Caco-2 (cell line): ENCODE measurements around the gene GRB10. TPM values are rescaled to one million over a fixed set of nuclear protein-coding genes. Genes with fewer than 3 reads are reported as not detected.

Source experiments
- BruUV-seq: library from RNA; stranded (reverse); fragments of 400-500 nt; replicated peaks from 2 replicates; lab custom pipeline; 2021; lab: Mats Ljungman, UMichigan
- CTCF ChIA-PET: fragments of 300-600 bp; sonication (Branson Sonifier 250); formaldehyde crosslinking; loops from one replicate; lab custom pipeline; 2022; ENCODE audit warnings: antibody characterized with exemption; lab: Charles Lee
- POLR2A ChIA-PET: fragments of 300-600 bp; sonication (Branson Sonifier 250); formaldehyde crosslinking; loops from one replicate; lab custom pipeline; 2022; ENCODE audit warnings: antibody characterized with exemption; lab: Charles Lee
- DNase-seq, 2 experiments: peaks; one replicate each; pipeline versions ENCODE4 v3.0.0 to v3.0.0-alpha.2; 2020 to 2022
- H3K27me3 ChIP-seq: replicated peaks from 2 replicates; pipeline ENCODE4 v1.6.0; 2011; ENCODE audit warnings: low read length; ENCODE audit not compliant: control insufficient read depth, insufficient read depth
- H3K36me3 ChIP-seq: 2 replicates; pipeline ENCODE4 v1.5.1; 2011; ENCODE audit warnings: low read length; ENCODE audit not compliant: control insufficient read depth, insufficient read depth
- H3K4me1 ChIP-seq: fragments of 250-450 bp; sonication (Bioruptor Pico); 2 replicates; pipeline ENCODE4 v1.5.1; 2020; ENCODE audit warnings: mild to moderate bottlenecking
- H3K4me3 ChIP-seq: 2 replicates; pipeline ENCODE4 v1.5.1; 2011; ENCODE audit warnings: low read depth, mild to moderate bottlenecking, control low read depth, low read length
- H3K9me3 ChIP-seq: fragments of 250-450 bp; sonication (Bioruptor Pico); 2 replicates; pipeline ENCODE4 v1.5.1; 2020; ENCODE audit warnings: mild to moderate bottlenecking, moderate library complexity
- H3K27ac Mint-ChIP-seq: one replicate; pipeline ENCODE4 v1.8.0; 2022; ENCODE audit warnings: mixed read lengths; ENCODE audit not compliant: unreplicated experiment
- H3K27me3 Mint-ChIP-seq: one replicate; pipeline ENCODE4 v1.8.0; 2022; ENCODE audit warnings: mixed read lengths; ENCODE audit not compliant: insufficient read depth, unreplicated experiment
- H3K36me3 Mint-ChIP-seq: one replicate; pipeline ENCODE4 v1.8.0; 2022; ENCODE audit warnings: mild to moderate bottlenecking, mixed read lengths; ENCODE audit not compliant: insufficient read depth, unreplicated experiment
- H3K4me1 Mint-ChIP-seq: one replicate; pipeline ENCODE4 v1.8.0; 2022; ENCODE audit warnings: low read depth, mixed read lengths; ENCODE audit not compliant: unreplicated experiment
- H3K4me3 Mint-ChIP-seq: one replicate; pipeline ENCODE4 v1.8.0; 2022; ENCODE audit warnings: mild to moderate bottlenecking, moderate library complexity, mixed read lengths; ENCODE audit not compliant: unreplicated experiment
- H3K9me3 Mint-ChIP-seq: one replicate; pipeline ENCODE4 v1.8.0; 2022; ENCODE audit warnings: mixed read lengths; ENCODE audit not compliant: unreplicated experiment
- CTCF ChIP-seq, 2 experiments: fragments of 200-600 bp in 1 of 2; IDR thresholded peaks; 1 replicate in 1 of 2; 2 replicates in 1 of 2; pipeline versions ENCODE4 v1.5.1 to v1.8.0; 2011 to 2022; ENCODE audit warnings: antibody characterized with exemption in 1 of 2, control low read depth in 1 of 2, inconsistent platforms in 1 of 2, low read depth in 1 of 2, low read length in 1 of 2, mild to moderate bottlenecking in 1 of 2, moderate library complexity in 1 of 2; ENCODE audit not compliant: insufficient read depth in 1 of 2, severe bottlenecking in 1 of 2, unreplicated experiment in 1 of 2
- intact Hi-C: fragments of 100-400 bp; cut with micrococcal nuclease; formaldehyde crosslinking; loops from one replicate; pipeline ENCODE4 v1.10.0; 2022; ENCODE audit not compliant: unreplicated experiment
- total RNA-seq: library from RNA; stranded (reverse); gene quantifications from 2 replicates; pipeline ENCODE4 v1.2.3, GENCODE V29; 2022

The GRB10 gene
- total RNA-seq, 1 experiment from 2014 or later: 79.3 TPM

- BruUV-seq: no TSS peak
- TF ChIP-seq CTCF (IDR thresholded peaks at IDR 0.05; ENCODE audit: insufficient read depth in 1 of 2, low read depth in 1 of 2, low read length in 1 of 2, severe bottlenecking in 1 of 2, unreplicated experiment in 1 of 2): no peak
- H3K27me3 Mint-ChIP-seq: no peaks in the 10 kb centered on the region
- peaks cover 19% of the 10 kb centered on the region for H3K4me1 Mint-ChIP-seq
- no peaks in the 10 kb centered on the region for H3K9me3 ChIP-seq
- H3K36me3 ChIP-seq: no peaks in the 10 kb centered on the region
- no peaks in the 10 kb centered on the region for H3K27me3 ChIP-seq
- H3K4me3 Mint-ChIP-seq: no peak overlapping the region
- ChIA-PET POLR2A (no interaction called here), CTCF (interaction anchor here (0.6 kb wide), 1 partner anchor 568 kb away, joined by 3 read pairs; no protein-coding TSS in a partner anchor)
- H3K4me1 ChIP-seq: no peaks in the 10 kb centered on the region; the same call in 1 of the 2 replicates
- intact Hi-C loops: no loop called here
- H3K27ac Mint-ChIP-seq: no peak overlapping the region
- no peak for DNase-seq
- H3K4me3 ChIP-seq: no peak overlapping the region
- no peaks in the 10 kb centered on the region for H3K9me3 Mint-ChIP-seq
- peaks cover 6% of the 10 kb centered on the region for H3K36me3 Mint-ChIP-seq
Measured at GRCh38 chr7:50757703-50758390, 24.8 kb downstream of the GRB10 start.

GRCh38 chr7:50756180-50756579 is 26.5 kb downstream of the GRB10 start:
- no peak overlapping the region for H3K4me3 ChIP-seq
- no peak for DNase-seq
- H3K9me3 ChIP-seq: no peaks in the 10 kb centered on the region
- no peaks in the 10 kb centered on the region; the same call in 1 of the 2 replicates for H3K4me1 ChIP-seq
- Mint-ChIP-seq H3K36me3 (peaks cover 6% of the 10 kb centered on the region), H3K9me3 (no peaks in the 10 kb centered on the region), H3K27ac (no peak overlapping the region), H3K27me3 (no peaks in the 10 kb centered on the region), H3K4me3 (no peak overlapping the region), H3K4me1 (peaks cover 19% of the 10 kb centered on the region)
- POLR2A ChIA-PET: no interaction called here
- no peak for TF ChIP-seq CTCF (IDR thresholded peaks at IDR 0.05; ENCODE audit: insufficient read depth in 1 of 2, low read depth in 1 of 2, low read length in 1 of 2, severe bottlenecking in 1 of 2, unreplicated experiment in 1 of 2)
- intact Hi-C loops: no loop called here
- H3K36me3 ChIP-seq: no peaks in the 10 kb centered on the region
- BruUV-seq: no TSS peak
- H3K27me3 ChIP-seq: no peaks in the 10 kb centered on the region
- CTCF ChIA-PET: no interaction called here

- no peaks in the 10 kb centered on the region for H3K9me3 Mint-ChIP-seq
- intact Hi-C loops: no loop called here
- Histone ChIP-seq H3K27me3 (no peaks in the 10 kb centered on the region), H3K36me3 (no peaks in the 10 kb centered on the region), H3K4me1 (no peaks in the 10 kb centered on the region; the same call in 1 of the 2 replicates), H3K9me3 (no peaks in the 10 kb centered on the region), H3K4me3 (no peak overlapping the region)
- H3K4me1 Mint-ChIP-seq: peaks cover 19% of the 10 kb centered on the region
- no peak for DNase-seq
- H3K27ac Mint-ChIP-seq: no peak overlapping the region
- H3K4me3 Mint-ChIP-seq: no peak overlapping the region
- CTCF ChIA-PET: no interaction called here
- H3K27me3 Mint-ChIP-seq: no peaks in the 10 kb centered on the region
- H3K36me3 Mint-ChIP-seq: peaks cover 13% of the 10 kb centered on the region
- no TSS peak for BruUV-seq
- no peak for TF ChIP-seq CTCF (IDR thresholded peaks at IDR 0.05; ENCODE audit: insufficient read depth in 1 of 2, low read depth in 1 of 2, low read length in 1 of 2, severe bottlenecking in 1 of 2, unreplicated experiment in 1 of 2)
- POLR2A ChIA-PET: no interaction called here
Measured at GRCh38 chr7:50754684-50755083, 28.0 kb downstream of the GRB10 start.
